Thyroid gland (tissue), 4 donors: ENCODE data around the gene SMIM12. TPM values are rescaled to one million over a fixed set of nuclear protein-coding genes. Genes with fewer than 3 reads are reported as not detected.

Source experiments
- DNase-seq, 2 donors: peaks; one replicate each; pipeline ENCODE4 v3.0.0-alpha.2; 2019
- H3K27ac ChIP-seq, 3 donors: fragments of 200-600 bp; sonication (generic); 1 replicate in 2 of 3; 2 replicates in 1 of 3; pipeline ENCODE4 v1.5.1; 2016 to 2019; ENCODE audit warnings: mild to moderate bottlenecking in 1 of 3, moderate library complexity in 1 of 3
- H3K27me3 ChIP-seq: fragments of 200-600 bp; sonication (generic); one replicate; pipeline ENCODE4 v1.5.1; 2019
- H3K36me3 ChIP-seq, 2 donors: fragments of 200-600 bp; sonication (generic); one replicate each; pipeline ENCODE4 v1.5.1; 2016 to 2019
- H3K4me1 ChIP-seq, 2 donors: fragments of 200-600 bp; sonication (generic); one replicate each; pipeline ENCODE4 v1.5.1; 2017 to 2019
- H3K4me3 ChIP-seq, 3 donors: fragments of 200-600 bp; sonication (generic); replicated peaks in 1 of 3; 1 replicate in 2 of 3; 2 replicates in 1 of 3; pipeline ENCODE4 v1.5.1; 2016; ENCODE audit warnings: mild to moderate bottlenecking in 1 of 3
- H3K9me3 ChIP-seq: fragments of 200-600 bp; sonication (generic); one replicate; pipeline ENCODE4 v1.5.1; 2017
- POLR2A ChIP-seq, 2 donors: fragments of 450-650 bp; IDR thresholded peaks; one replicate each; pipeline ENCODE4 v1.6.1; 2017; ENCODE audit warnings: antibody characterized with exemption in 2 of 2, mild to moderate bottlenecking in 2 of 2, moderate library complexity in 1 of 2
- WGBS, 2 donors: methylation state at CpG; one replicate each; pipeline ENCODE4 v1.1.5; 2017; 5-methylcytosine and 5-hydroxymethylcytosine counted together
- intact Hi-C: fragments of 100-400 bp; cut with DNase I; formaldehyde crosslinking; loops from one replicate; pipeline ENCODE4 v1.15.1; 2023
- total RNA-seq, 4 donors: library from RNA; depleted of rRNA; stranded (reverse); fragments of >200 nt; gene quantifications; one replicate each; pipeline ENCODE4 v1.2.3, GENCODE V29; 2016
- TF ChIP-seq, protein P1 (sequence below), 6 experiments: fragments of 200-600 bp in 3 of 6; fragments of 450-650 bp in 3 of 6; sonication (generic) in 3 of 6; IDR thresholded peaks; one replicate each; pipeline ENCODE4 v1.5.1; 2016 to 2019; ENCODE audit warnings: antibody characterized with exemption in 6 of 6, mild to moderate bottlenecking in 2 of 6, inconsistent platforms in 1 of 6, moderate library complexity in 1 of 6

Gene SMIM12
- total RNA-seq, 4 donors from 2014 or later = 26.5 to 32.8 (median 29.8) TPM

DNA sequence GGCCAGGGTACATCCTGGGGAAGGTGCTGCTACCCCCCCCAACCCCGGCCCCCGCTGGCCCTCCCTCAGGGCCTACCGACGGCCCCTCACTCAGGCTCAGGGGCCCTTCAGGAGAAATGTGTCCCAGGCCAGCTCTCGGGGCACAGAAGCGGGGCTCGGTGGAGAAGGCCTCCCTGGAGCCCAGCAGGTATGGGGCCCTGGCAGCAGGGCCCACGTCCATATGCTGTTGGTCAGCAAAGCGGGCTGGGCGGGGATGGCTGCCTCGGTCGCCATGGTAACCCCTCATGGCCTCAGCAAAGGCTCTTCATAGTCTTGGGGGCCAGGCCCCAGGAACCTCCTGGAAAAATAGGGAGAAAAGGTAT, 45.5 kb upstream of the SMIM12 start:
- Histone ChIP-seq H3K9me3 (no peaks in the 10 kb centered on the region), H3K27me3 (no peaks in the 10 kb centered on the region), H3K4me3 (no peak overlapping the region), H3K27ac (no peak overlapping the region), H3K36me3 (no peaks in the 10 kb centered on the region), H3K4me1 (no peaks in the 10 kb centered on the region)
- TF ChIP-seq POLR2A (IDR thresholded peaks at IDR 0.05) = no peak
- TF ChIP-seq, protein P1, sequence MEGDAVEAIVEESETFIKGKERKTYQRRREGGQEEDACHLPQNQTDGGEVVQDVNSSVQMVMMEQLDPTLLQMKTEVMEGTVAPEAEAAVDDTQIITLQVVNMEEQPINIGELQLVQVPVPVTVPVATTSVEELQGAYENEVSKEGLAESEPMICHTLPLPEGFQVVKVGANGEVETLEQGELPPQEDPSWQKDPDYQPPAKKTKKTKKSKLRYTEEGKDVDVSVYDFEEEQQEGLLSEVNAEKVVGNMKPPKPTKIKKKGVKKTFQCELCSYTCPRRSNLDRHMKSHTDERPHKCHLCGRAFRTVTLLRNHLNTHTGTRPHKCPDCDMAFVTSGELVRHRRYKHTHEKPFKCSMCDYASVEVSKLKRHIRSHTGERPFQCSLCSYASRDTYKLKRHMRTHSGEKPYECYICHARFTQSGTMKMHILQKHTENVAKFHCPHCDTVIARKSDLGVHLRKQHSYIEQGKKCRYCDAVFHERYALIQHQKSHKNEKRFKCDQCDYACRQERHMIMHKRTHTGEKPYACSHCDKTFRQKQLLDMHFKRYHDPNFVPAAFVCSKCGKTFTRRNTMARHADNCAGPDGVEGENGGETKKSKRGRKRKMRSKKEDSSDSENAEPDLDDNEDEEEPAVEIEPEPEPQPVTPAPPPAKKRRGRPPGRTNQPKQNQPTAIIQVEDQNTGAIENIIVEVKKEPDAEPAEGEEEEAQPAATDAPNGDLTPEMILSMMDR (IDR thresholded peaks at IDR 0.05) = no peak
- intact Hi-C loops = no loop called here
- WGBS, 2 donors = 80 to 86% methylated on average over 9 to 10 of the region's 12 CpGs
- no peak for DNase-seq

DNA sequence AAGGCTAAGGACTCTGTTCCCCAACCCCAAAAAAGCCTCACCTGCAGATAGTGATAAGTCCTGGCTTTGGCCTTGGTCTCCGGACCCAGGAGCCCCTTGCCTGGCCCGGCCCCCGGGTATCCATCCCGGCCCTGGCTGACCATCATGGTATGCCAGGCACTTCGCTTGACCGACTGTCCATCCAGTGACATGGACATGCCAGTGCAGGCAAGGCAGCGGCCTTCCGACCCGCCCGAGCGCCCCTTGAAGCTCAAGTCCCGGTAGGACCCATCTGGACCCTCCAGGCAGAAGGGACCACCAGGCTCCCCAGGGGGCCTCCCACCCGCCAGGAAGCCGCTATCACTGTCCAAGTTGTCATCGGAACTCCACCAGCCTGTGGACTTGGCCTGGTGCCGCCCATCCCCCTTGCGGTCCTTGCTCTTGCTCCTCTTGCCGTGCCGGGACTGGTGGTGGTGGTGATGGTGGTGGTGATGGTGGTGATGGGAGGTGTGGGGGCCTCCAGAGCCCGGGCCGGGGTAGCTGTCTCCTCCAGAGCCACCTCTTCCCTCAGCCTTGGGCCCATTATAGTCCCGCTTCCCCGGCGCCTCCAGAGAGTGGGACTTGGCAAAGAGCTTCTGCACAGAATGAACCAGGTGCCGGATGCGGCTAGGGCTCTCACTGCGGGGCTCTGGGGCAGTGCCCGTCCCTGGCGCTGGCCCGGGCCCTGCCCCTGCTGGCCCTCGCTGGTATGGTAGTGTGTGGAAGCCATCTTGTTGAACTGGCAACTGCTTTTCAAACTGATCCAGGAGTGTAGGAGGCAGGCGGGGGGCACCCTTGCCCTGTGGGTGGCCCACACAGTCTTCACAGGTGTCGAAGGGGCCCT, 44.9 kb upstream of the SMIM12 start:
- WGBS, 2 donors = 89 to 98% methylated on average over 10 to 16 of the region's 33 CpGs
- TF ChIP-seq POLR2A (IDR thresholded peaks at IDR 0.05) = no peak
- TF ChIP-seq, protein P1 (IDR thresholded peaks at IDR 0.05) = no peak
- Histone ChIP-seq H3K4me3 (no peak overlapping the region), H3K27ac (no peak overlapping the region), H3K4me1 (no peaks in the 10 kb centered on the region), H3K9me3 (no peaks in the 10 kb centered on the region), H3K27me3 (no peaks in the 10 kb centered on the region), H3K36me3 (no peaks in the 10 kb centered on the region)
- intact Hi-C loops = no loop called here
- no peak for DNase-seq

DNA sequence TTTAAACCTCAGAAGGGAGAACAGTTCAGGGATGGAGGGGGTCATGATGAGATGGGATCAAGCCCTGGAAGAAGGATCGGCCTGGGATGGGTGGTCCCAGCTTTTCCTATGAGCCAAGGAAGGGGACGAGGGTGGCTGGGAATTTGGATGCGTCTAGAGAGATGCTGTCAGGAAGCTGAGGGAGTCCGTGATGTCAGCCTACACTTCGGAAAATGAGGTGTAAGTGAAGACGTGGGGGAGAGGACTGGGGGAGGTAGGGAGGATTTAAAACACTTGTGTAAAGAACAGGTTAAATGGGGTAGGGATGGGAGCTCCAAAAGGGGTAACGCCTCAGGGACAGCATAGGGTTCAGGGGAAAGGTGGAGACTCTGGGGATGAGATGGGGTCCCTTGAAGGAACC, 42.4 kb upstream of the SMIM12 start:
- no peak for DNase-seq
- WGBS, 2 donors = 73 to 79% methylated on average over 7 of the region's 7 CpGs
- no peaks in the 10 kb centered on the region for H3K27me3 ChIP-seq

DNA sequence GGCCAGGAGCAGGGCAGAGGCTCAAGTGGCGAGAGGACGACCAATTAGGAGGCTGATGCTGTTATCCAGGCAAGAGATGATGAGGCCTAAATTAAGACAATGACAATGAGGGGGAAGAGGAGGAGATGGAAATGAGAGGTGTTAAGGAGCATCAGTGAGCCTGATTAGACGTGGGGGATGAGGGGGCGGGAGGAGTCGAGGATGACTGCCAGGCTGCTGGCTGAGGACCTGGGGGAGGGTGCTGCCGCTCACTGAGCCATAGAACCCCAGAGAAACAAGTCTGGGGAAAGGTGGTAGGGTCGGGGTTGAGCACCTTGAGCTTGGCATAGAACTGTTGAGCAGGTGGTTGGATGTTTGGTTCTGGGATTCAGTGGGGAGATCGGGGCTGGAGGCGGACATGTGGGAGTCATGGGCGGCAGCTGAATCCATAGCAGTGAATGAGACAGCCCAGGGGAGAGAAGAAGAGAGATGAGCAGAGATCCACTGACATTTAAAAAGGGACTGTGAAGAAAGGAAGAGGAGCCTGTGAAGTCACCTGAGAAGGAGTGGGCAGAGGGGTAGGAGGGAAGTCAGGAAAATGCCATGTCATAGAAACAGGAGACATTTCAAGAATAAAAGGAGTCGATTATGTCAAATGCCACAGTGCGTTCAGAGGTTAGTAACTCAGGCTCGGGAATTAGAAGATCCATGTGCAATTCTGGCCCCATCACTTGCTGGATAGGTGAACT, 41.4 kb upstream of the SMIM12 start:
- WGBS, 2 donors = 62 to 65% methylated on average over 13 of the region's 13 CpGs
- H3K36me3 ChIP-seq = no peaks in the 10 kb centered on the region
- intact Hi-C loops = no loop called here
- DNase-seq = no peak
- no peak overlapping the region for H3K27ac ChIP-seq
- no peak for TF ChIP-seq POLR2A (IDR thresholded peaks at IDR 0.05)
- TF ChIP-seq, protein P1 (IDR thresholded peaks at IDR 0.05) = no peak
- H3K27me3 ChIP-seq = no peaks in the 10 kb centered on the region
- no peaks in the 10 kb centered on the region for H3K4me1 ChIP-seq
- no peaks in the 10 kb centered on the region for H3K9me3 ChIP-seq
- H3K4me3 ChIP-seq = no peak overlapping the region

More for the DNA sequence above, 42.4 kb upstream of the SMIM12 start:
- Histone ChIP-seq H3K9me3 (no peaks in the 10 kb centered on the region), H3K27ac (no peak overlapping the region), H3K36me3 (no peaks in the 10 kb centered on the region), H3K4me3 (no peak overlapping the region), H3K4me1 (no peaks in the 10 kb centered on the region)
- intact Hi-C loops = no loop called here
- TF ChIP-seq, protein P1 (IDR thresholded peaks at IDR 0.05) = no peak
- TF ChIP-seq POLR2A (IDR thresholded peaks at IDR 0.05) = no peak

DNA sequence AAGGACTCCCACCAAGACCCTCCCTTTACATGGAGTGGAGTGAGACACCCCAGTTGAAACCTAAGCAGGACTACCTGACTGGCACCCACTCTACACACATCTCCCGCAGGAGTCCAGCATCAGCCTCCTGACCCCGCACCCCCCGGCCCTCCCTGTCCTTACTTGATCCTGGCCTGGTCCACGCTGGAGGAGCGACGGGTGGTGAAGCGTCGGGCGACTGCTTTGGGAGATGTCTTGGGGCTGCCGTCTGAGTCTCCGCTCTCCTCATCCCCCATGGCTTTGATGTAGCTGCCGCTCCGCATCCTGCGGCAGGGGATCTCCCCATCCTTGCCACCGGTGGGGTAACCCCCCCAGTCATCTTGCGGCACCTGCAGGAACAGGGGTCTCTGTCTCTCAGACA, 40.4 kb upstream of the SMIM12 start:
- H3K4me1 ChIP-seq = no peaks in the 10 kb centered on the region

More for the DNA sequence above, 40.4 kb upstream of the SMIM12 start:
- intact Hi-C loops = no loop called here
- no peak for TF ChIP-seq POLR2A (IDR thresholded peaks at IDR 0.05)
- Histone ChIP-seq H3K9me3 (no peaks in the 10 kb centered on the region), H3K27ac (no peak overlapping the region), H3K36me3 (no peaks in the 10 kb centered on the region), H3K4me3 (no peak overlapping the region), H3K27me3 (no peaks in the 10 kb centered on the region)
- DNase-seq = no peak
- WGBS, 2 donors = 92 to 96% methylated on average over 16 of the region's 16 CpGs
